Adrenal gland (tissue), 5 donors: Measurements from ENCODE around the gene LRRC57.

ENCODE experiments used
- CTCF ChIP-seq, 6 experiments: fragments of 450-650 bp in 4 of 6; fragments of 200-600 bp in 2 of 6; sonication (generic) in 1 of 6; IDR thresholded peaks; 1 replicate in 5 of 6; 2 replicates in 1 of 6; pipeline versions ENCODE4 v1.5.1 to v1.8.0; 2016 to 2021; ENCODE audit warnings: antibody characterized with exemption in 6 of 6, mild to moderate bottlenecking in 2 of 6, moderate library complexity in 1 of 6
- POLR2A ChIP-seq, 2 donors: fragments of 450-650 bp; IDR thresholded peaks; one replicate each; pipeline ENCODE4 v1.6.1; 2017; ENCODE audit warnings: antibody characterized with exemption in 2 of 2, mild to moderate bottlenecking in 2 of 2, moderate library complexity in 1 of 2
- donor health status: DM: no; HTN: no; CAD: no.

- TF ChIP-seq CTCF (IDR thresholded peaks at IDR 0.05) (no peak), POLR2A (IDR thresholded peaks at IDR 0.05) (no peak)
Measured at GRCh38 chr15:42593143-42593542, 44.5 kb upstream of the LRRC57 start.
